Activated CD4-positive, alpha-beta T cell treated with anti-CD3 and anti-CD28 coated beads for 24 hours (primary cell): ENCODE results near the gene NR1H2.

Experiments
- DNase-seq, 2 donors: peaks; one replicate each; pipeline ENCODE4 v3.0.0-alpha.2; 2020; ENCODE audit warnings: low read depth in 2 of 2

NR1H2 gene

DNA sequence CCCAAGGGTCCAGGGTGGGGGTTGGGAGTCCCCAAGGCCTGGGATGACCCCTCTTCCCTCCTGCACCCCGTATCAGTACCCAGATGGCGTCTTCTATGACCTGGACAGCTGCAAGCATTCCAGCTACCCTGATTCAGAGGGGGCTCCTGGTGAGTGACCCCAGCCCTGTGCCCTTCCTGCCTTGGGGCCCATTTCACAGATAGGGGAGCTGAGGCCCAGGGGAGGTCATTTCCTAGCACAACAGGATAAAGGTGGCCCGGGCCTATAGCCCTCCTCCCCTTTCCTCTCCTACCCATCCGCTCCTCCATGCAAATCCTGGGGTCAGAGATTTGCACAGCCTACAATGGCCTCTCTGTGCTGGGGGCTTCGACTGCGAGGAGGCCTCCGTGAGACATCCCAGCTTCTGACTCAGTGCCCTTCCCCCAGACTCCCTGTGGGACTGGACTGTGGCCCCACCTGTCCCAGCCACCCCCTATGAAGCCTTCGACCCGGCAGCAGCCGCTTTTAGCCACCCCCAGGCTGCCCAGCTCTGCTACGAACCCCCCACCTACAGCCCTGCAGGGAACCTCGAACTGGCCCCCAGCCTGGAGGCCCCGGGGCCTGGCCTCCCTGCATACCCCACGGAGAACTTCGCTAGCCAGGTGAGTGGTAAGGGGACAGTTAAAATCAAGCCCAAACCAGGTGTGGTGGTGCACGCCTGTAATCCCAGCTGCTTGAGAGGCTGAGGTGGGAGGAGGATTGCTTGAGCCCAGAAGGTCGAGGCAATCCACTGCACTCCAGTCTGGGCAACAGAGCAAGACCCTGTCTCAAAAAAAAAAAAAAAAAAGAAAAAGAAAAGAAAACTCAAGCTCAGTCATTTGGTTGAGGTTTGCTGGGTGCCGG, 46.4 kb downstream of the NR1H2 start:
- no peak for DNase-seq

DNA sequence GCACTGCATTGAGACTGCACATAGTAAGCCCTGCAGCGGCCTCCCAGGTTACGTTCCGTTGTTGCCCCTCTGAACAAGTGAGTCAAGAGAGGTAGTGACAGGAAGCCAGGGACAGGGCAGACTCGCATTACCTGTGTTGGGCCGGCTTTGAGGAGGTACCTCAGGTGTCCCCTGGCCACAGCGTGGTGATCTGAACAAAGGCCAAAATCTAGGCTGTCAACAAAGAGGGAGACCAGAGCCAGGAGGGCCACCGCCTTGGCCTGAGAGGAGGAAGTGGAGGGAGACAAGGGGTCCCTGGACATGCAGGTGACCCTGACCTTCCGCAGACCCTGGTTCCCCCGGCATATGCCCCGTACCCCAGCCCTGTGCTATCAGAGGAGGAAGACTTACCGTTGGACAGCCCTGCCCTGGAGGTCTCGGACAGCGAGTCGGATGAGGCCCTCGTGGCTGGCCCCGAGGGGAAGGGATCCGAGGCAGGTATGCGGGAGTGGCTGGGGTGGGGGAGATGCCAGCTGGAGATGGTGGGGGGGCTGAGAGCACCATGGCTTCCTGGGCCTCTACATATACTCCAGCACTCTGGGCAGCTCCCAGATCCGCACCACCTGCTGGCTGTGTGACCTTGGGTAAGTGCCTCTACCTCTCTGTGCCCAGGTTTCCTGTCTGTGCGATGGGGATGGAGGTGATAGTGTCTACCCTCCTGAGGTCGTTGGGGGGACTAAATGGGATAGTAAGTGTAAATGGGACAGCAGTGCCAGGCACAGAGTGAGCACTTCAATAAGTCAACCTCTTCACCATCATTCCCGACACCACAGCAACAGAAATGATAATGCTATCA, 47.2 kb downstream of the NR1H2 start:
- DNase-seq: no peak

DNA sequence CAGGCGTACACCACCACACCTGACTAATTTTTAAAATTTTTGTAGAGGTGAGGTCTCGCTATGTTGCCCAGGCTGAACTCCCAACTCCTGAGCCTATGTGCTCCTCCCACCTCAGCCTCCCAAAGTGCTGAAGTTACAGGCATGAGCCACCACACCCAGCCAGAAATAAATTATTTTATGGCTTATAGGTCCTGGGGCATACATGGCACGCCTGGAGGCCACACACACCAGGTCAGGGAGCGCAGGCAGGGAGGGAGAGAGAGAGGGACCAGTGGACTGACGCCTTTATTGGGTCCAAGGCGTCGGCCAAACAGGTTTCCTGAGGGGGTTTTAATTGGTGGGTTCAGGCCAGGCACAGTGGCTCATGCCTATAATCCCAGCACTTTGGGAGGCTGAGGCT, 49.3 kb downstream of the NR1H2 start:
- no peak for DNase-seq

DNA sequence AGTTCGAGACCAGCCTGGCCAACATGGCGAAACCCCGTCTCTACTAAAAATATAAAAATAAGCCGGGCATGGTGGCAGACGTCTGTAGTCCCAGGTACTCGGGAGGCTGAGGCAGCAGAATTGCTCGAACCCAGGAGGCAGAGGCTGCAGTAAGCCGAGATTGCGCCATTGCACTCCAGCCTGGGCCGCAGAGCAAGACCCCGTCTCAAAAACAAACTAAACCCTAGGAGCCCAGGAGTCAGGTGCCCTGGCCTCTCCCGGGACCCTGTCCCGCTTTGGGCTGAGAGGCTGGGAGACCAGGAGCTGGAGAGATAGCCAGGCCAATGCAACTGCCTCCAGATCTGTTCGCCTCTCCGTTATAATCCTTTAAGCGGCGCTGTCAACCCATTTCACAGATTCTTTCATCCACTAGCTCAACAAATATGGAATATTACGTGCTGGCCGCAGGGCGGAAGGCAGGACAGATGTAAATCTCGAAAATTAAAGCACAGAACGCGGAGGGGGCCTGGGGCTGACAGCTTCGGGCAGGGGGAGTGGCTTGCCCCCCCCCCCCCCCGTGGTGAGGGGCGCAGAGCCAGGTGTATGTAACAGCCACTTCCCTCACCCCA, 51.2 kb downstream of the NR1H2 start:
- DNase-seq: no peak

DNA sequence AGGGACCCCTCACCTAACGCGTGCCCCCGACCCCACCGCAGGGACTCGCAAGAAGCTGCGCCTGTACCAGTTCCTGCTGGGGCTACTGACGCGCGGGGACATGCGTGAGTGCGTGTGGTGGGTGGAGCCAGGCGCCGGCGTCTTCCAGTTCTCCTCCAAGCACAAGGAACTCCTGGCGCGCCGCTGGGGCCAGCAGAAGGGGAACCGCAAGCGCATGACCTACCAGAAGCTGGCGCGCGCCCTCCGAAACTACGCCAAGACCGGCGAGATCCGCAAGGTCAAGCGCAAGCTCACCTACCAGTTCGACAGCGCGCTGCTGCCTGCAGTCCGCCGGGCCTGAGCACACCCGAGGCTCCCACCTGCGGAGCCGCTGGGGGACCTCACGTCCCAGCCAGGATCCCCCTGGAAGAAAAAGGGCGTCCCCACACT, 51.8 kb downstream of the NR1H2 start:
- peak in 1 of 2 donors; percentile 22 for DNase-seq

DNA sequence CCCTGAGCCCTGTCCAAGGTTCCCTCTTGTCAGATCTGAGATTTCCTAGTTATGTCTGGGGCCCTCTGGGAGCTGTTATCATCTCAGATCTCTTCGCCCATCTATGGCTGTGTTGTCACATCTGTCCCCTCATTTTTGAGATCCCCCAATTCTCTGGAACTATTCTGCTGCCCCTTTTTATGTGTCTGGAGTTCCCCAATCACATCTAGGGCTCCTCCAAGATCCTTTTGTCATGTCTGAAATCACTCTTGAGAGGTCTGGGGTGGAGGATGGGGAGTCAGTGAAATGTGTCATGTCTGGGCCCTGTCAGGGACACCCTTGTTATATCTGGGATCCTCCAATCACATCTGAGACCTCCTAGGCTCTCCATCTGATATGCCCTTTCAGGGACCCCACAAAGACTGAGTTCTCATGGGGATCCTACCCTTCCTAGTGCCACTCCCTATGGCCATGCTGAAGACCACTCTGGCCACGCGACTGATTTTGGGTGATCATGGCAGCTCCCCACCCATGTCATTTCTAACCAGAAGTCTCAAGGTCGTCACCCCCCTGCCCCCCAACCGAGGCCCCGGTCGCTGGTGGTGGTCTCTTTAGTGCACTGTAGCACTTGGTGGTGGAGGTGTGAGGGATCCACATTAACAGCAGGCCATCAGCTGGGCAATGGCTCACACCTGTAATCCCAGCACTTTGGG, 52.7 kb downstream of the NR1H2 start:
- DNase-seq: no peak

DNA sequence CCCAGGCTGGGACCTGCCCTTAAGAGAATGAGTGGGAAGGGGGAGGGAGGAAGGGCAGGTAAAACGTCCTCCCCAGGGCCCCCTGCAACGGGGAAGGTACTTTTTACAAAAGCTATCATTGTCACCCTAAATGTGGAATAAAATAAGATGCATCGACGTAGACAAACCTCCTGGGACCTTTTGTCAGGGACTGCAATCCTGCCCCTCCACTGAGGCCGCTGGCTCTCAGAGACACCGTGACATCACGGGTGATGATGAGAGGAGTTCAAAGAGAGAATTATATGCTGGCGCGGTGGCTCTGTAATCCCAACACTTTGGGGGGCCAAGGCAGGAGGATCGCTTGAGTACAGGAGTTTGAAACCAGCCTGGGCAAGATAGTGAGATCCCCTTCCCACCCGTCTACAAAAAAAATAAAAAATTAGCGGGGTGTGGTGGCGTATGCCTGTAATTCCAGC, 54.7 kb downstream of the NR1H2 start:
- DNase-seq: no peak

DNA sequence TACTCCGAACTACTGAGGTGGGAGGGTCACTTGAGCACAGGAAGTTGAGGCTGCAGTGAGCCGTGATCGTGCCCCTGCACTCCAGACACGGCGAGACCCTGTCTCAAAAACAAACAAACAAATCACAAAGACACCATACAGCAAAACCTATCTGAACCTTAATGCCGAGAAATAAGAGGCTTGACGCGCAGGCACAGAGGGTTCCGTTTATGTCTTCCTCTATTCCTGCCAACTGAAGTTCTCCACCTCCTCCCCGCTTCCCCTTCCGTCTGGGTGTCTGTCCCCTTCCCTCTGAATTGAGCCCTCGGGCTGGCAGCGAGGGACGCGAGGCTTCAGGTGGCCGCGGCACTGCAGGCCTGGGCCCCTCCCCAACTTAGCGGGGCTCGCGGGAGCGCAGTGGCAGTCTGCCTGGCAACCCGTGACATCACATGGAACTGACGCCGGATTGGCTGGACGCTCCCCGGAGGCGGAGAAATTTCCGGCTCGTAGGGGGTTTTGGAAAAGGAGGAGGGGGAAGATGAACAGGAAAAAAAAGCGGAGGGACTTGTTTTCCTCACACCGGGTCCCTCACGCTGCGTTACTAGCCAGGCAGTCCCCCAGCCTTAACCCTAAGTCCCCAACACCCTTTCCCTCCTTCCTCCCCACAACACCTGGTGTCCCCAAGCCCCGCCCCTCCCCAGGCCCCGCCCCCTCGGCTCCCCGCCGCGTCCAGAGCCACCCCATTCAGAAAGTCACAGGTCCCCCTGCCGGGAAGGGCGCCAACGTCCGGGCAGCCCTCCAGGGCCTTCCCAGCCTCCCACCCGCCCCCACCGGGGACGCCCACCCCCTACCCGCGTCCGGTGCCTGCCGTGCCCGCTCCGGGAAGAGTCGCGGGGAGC, 55.3 kb downstream of the NR1H2 start:
- DNase-seq: peak; percentile 72 to 82

DNA sequence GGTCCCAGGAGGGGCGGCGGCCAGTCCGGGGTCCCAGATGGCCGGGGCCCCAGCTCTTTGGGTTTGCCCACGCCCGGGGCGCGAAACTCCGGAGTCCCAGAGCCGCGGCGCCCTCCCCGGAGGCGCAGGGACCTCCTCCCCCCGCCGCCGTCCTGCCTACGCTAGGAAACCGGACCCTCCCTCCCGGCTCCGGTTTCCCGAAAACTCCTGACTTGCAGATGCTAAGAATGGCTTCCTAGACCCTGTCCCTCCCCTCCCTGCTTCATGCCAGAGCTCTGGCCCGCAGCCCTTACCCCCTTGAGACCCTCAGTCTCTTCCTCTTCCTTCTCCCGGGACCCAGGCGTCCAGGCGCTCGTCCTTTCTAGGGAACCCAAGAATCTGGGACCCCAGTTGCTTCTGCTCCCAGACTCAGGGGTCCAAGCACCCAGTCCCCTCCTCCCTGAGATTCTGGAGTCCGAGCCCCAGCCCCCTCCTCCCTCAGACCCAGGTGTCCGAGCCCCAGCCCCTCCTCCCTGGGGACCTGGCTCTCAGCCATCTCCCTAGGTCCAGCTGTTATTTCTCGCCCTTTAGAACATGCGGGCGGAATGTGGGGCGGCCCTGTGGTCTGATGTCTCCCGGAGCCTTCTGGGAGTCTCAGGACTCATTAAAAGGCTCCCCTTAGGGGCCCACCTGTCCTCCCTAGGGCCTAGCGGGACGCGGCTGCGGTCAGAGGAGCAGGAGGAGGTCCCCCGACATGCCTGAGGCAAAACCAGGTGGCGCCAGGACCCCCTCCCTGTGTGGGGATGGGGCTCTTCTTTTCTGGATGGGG, 56.2 kb downstream of the NR1H2 start, which contains the start of gene MYBPC2:
MYBPC2 (plus strand) TSS at position 672 of the 808 bp plus-strand sequence; CDS start at position 734, 62 bp downstream.
- DNase-seq: no peak
